Measurements from ENCODE around the gene PDE6H. TPM values are rescaled to one million over a fixed set of nuclear protein-coding genes. Genes with fewer than 3 reads are reported as not detected.

The PDE6H gene
- total RNA-seq (2021) (not detected in 2 replicates), Bru-seq, nascent RNA (not detected), BruChase-seq, experiment 1, labeled RNA remaining after a 2-hour chase (percentile 9 among the genes with signal in this experiment), BruChase-seq, experiment 2, labeled RNA remaining after a 6-hour chase (not detected)
- long read RNA-seq: 0 reads

- DNase-seq (ENCODE audit: low spot score): no peak
- H3K27ac ChIP-seq (ENCODE audit: low read depth, low read length, poor library complexity, severe bottlenecking): no peak within 1 kb of the TSS
- no peak for TF ChIP-seq EZH2 (IDR thresholded peaks at IDR 0.05; ENCODE audit: borderline replicate concordance, low read depth, low read length, poor library complexity, severe bottlenecking)
- TF ChIP-seq, protein P1, sequence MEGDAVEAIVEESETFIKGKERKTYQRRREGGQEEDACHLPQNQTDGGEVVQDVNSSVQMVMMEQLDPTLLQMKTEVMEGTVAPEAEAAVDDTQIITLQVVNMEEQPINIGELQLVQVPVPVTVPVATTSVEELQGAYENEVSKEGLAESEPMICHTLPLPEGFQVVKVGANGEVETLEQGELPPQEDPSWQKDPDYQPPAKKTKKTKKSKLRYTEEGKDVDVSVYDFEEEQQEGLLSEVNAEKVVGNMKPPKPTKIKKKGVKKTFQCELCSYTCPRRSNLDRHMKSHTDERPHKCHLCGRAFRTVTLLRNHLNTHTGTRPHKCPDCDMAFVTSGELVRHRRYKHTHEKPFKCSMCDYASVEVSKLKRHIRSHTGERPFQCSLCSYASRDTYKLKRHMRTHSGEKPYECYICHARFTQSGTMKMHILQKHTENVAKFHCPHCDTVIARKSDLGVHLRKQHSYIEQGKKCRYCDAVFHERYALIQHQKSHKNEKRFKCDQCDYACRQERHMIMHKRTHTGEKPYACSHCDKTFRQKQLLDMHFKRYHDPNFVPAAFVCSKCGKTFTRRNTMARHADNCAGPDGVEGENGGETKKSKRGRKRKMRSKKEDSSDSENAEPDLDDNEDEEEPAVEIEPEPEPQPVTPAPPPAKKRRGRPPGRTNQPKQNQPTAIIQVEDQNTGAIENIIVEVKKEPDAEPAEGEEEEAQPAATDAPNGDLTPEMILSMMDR (conservative IDR thresholded peaks at IDR 0.05; ENCODE audit: low read depth, low read length): no peak
- H3K4me3 ChIP-seq (ENCODE audit: low read depth, low read length, poor library complexity, severe bottlenecking): no peak within 1 kb of the TSS
- CTCF ChIA-PET: no interaction called here
- H3K4me1 ChIP-seq (ENCODE audit: insufficient read depth, low read length, poor library complexity, severe bottlenecking): peaks cover 6% of the 10 kb centered on the region
- H3K36me3 ChIP-seq (ENCODE audit: insufficient read depth, low read length, poor library complexity, severe bottlenecking): no peaks in the 10 kb centered on the region
- POLR2A ChIA-PET (ENCODE audit: low non-redundant PET): no interaction called here
- intact Hi-C loops (cut with micrococcal nuclease; ENCODE audit: unreplicated experiment): no loop called here
- no peaks in the 10 kb centered on the region for H3K27me3 ChIP-seq (replicated peaks; ENCODE audit: insufficient read depth, low read depth, low read length, poor library complexity)
- no peaks in the 10 kb centered on the region for H3K9me3 ChIP-seq (ENCODE audit: low read depth, low read length, poor library complexity, severe bottlenecking)
- BruUV-seq (replicated peaks): no TSS peak
Observed at GRCh38 chr12:14972816-14973215, at the start of gene PDE6H. TSS of gene PDE6H (plus strand) at chr12:14973042. CDS start at chr12:14978013, 4,971 bp downstream.

DNA sequence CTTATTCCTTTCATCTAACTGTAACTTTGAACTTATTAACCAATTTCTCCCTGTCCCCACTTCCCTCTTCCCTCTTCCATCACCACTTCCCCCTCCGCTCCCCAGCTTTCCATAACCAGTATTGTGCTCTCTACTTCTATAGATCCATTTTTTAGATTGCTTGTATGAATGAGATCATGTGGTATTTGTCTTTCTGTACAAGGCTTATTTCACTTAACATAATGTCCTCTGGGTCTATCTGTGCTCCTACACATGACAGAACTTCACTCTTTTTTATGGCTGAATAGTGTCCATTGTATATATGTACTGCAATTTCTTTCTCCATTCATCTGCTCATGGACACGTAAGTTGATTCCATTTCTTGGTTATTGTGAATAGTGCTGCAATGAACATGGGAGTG, 48.9 kb upstream of the PDE6H start:
- DNase-seq (ENCODE audit: low spot score): no peak
- no peaks in the 10 kb centered on the region for H3K9me3 ChIP-seq (ENCODE audit: low read depth, low read length, poor library complexity, severe bottlenecking)
- peaks cover 23% of the 10 kb centered on the region for H3K4me1 ChIP-seq (ENCODE audit: insufficient read depth, low read length, poor library complexity, severe bottlenecking)
- ChIA-PET POLR2A (ENCODE audit: low non-redundant PET) (no interaction called here), CTCF (no interaction called here)
- intact Hi-C loops (cut with micrococcal nuclease; ENCODE audit: unreplicated experiment): no loop called here
- no TSS peak for BruUV-seq (replicated peaks)
- no peaks in the 10 kb centered on the region for H3K36me3 ChIP-seq (ENCODE audit: insufficient read depth, low read length, poor library complexity, severe bottlenecking)
- H3K27ac ChIP-seq (ENCODE audit: low read depth, low read length, poor library complexity, severe bottlenecking): no peak overlapping the region
- no peak overlapping the region for H3K4me3 ChIP-seq (ENCODE audit: low read depth, low read length, poor library complexity, severe bottlenecking)
- TF ChIP-seq, protein P1 (conservative IDR thresholded peaks at IDR 0.05; ENCODE audit: low read depth, low read length): no peak
- TF ChIP-seq EZH2 (IDR thresholded peaks at IDR 0.05; ENCODE audit: borderline replicate concordance, low read depth, low read length, poor library complexity, severe bottlenecking): no peak
- no peaks in the 10 kb centered on the region for H3K27me3 ChIP-seq (replicated peaks; ENCODE audit: insufficient read depth, low read depth, low read length, poor library complexity)

DNA sequence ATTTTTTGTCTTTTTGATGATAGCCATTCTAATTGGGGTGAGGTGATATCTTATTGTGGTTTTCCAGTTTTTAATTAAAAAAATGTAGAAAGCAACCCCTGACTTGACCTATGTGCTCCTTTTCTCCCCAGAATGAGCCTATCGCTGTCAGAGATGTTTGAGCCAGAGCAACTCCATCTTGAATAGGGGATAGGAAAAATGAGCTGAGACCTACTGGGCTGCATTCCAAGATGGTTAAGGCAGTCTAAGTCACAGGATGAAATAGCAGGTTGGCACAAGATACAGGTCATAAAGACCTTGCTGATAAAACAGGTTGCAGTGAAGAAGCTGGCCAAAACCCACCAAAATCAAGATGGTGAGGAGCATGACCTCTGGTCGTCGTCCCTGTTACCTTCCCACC, 48.3 kb upstream of the PDE6H start:
- Histone ChIP-seq H3K27ac (ENCODE audit: low read depth, low read length, poor library complexity, severe bottlenecking) (no peak overlapping the region), H3K4me3 (ENCODE audit: low read depth, low read length, poor library complexity, severe bottlenecking) (no peak overlapping the region), H3K9me3 (ENCODE audit: low read depth, low read length, poor library complexity, severe bottlenecking) (no peaks in the 10 kb centered on the region), H3K36me3 (ENCODE audit: insufficient read depth, low read length, poor library complexity, severe bottlenecking) (no peaks in the 10 kb centered on the region), H3K4me1 (ENCODE audit: insufficient read depth, low read length, poor library complexity, severe bottlenecking) (peaks cover 29% of the 10 kb centered on the region), H3K27me3 (replicated peaks; ENCODE audit: insufficient read depth, low read depth, low read length, poor library complexity) (no peaks in the 10 kb centered on the region)
- CTCF ChIA-PET: no interaction called here
- DNase-seq (ENCODE audit: low spot score): no peak
- POLR2A ChIA-PET (ENCODE audit: low non-redundant PET): no interaction called here
- no peak for TF ChIP-seq EZH2 (IDR thresholded peaks at IDR 0.05; ENCODE audit: borderline replicate concordance, low read depth, low read length, poor library complexity, severe bottlenecking)
- TF ChIP-seq, protein P1 (conservative IDR thresholded peaks at IDR 0.05; ENCODE audit: low read depth, low read length): no peak
- BruUV-seq (replicated peaks): no TSS peak
- intact Hi-C loops (cut with micrococcal nuclease; ENCODE audit: unreplicated experiment): no loop called here

Data from A673 (cell line).